H9 (cell line): Measurements from ENCODE around the gene PHACTR1. TPM values are rescaled to one million over a fixed set of nuclear protein-coding genes. Genes with fewer than 3 reads are reported as not detected.

Experiments
- DNase-seq: peaks from one replicate; pipeline ENCODE4 v3.0.0-alpha.2; 2017
- H2AFZ ChIP-seq: one replicate; pipeline ENCODE4 v1.6.1; 2013; ENCODE audit warnings: mild to moderate bottlenecking, low read length, control low read depth, moderate library complexity
- H2AK5ac ChIP-seq: 2 replicates; pipeline ENCODE4 v1.6.1; 2013; ENCODE audit warnings: low read length, control low read depth, mixed read lengths; ENCODE audit not compliant: insufficient read length
- H2BK120ac ChIP-seq: one replicate; pipeline ENCODE4 v1.6.1; 2013; ENCODE audit warnings: low read depth, mild to moderate bottlenecking, low read length, control low read depth, inconsistent platforms; ENCODE audit not compliant: poor library complexity, severe bottlenecking
- H2BK12ac ChIP-seq: 2 replicates; pipeline ENCODE4 v1.6.1; 2013; ENCODE audit warnings: low read length, control low read depth, mixed read lengths, low read depth; ENCODE audit not compliant: insufficient read length
- H2BK15ac ChIP-seq: 2 replicates; pipeline ENCODE4 v1.6.1; 2013; ENCODE audit warnings: low read depth, low read length, control low read depth
- H2BK20ac ChIP-seq: one replicate; pipeline ENCODE4 v1.6.1; 2013; ENCODE audit warnings: low read depth, mild to moderate bottlenecking, low read length, control low read depth, inconsistent platforms; ENCODE audit not compliant: poor library complexity, severe bottlenecking
- H2BK5ac ChIP-seq: 2 replicates; pipeline ENCODE4 v1.6.1; 2013; ENCODE audit warnings: low read length, control low read depth, mixed read lengths; ENCODE audit not compliant: insufficient read length
- H3K14ac ChIP-seq: 2 replicates; pipeline ENCODE4 v1.6.1; 2013; ENCODE audit warnings: low read length, control low read depth; ENCODE audit not compliant: insufficient read depth
- H3K18ac ChIP-seq: 2 replicates; pipeline ENCODE4 v1.6.1; 2013; ENCODE audit warnings: low read depth, mild to moderate bottlenecking, mixed read lengths, low read length, control low read depth; ENCODE audit not compliant: insufficient read length
- H3K23ac ChIP-seq: 2 replicates; pipeline ENCODE4 v1.6.1; 2013; ENCODE audit warnings: low read length, control low read depth, mixed read lengths, low read depth; ENCODE audit not compliant: insufficient read length
- H3K23me2 ChIP-seq: 2 replicates; pipeline ENCODE4 v1.6.1; 2013; ENCODE audit warnings: low read depth, mild to moderate bottlenecking, mixed read lengths, low read length, control low read depth; ENCODE audit not compliant: insufficient read length, poor library complexity, severe bottlenecking
- H3K27ac ChIP-seq: 2 replicates; pipeline ENCODE4 v1.5.1; 2013; ENCODE audit warnings: low read length, control low read depth, mixed read lengths, low read depth; ENCODE audit not compliant: insufficient read length
- H3K27me3 ChIP-seq: 2 replicates; pipeline ENCODE4 v1.6.1; 2013; ENCODE audit warnings: low read length, control low read depth, inconsistent platforms; ENCODE audit not compliant: insufficient read depth
- H3K4ac ChIP-seq: 2 replicates; pipeline ENCODE4 v1.6.1; 2013; ENCODE audit warnings: low read depth, mild to moderate bottlenecking, control low read depth, inconsistent platforms, low read length, moderate library complexity
- H3K4me1 ChIP-seq: 2 replicates; pipeline ENCODE4 v1.6.1; 2013; ENCODE audit warnings: low read length, control low read depth, inconsistent platforms; ENCODE audit not compliant: insufficient read depth
- H3K4me2 ChIP-seq: 2 replicates; pipeline ENCODE4 v1.6.1; 2013; ENCODE audit warnings: low read length, control low read depth, mixed read lengths; ENCODE audit not compliant: insufficient read length, insufficient read depth
- H3K56ac ChIP-seq: 2 replicates; pipeline ENCODE4 v1.6.1; 2013; ENCODE audit warnings: low read depth, mild to moderate bottlenecking, mixed read lengths, low read length, control low read depth; ENCODE audit not compliant: insufficient read length
- H3K79me1 ChIP-seq: 2 replicates; pipeline ENCODE4 v1.6.1; 2013; ENCODE audit warnings: low read depth, mild to moderate bottlenecking, moderate library complexity, low read length, control low read depth, inconsistent platforms; ENCODE audit not compliant: insufficient read depth, poor library complexity, severe bottlenecking
- H3K79me2 ChIP-seq: 2 replicates; pipeline ENCODE4 v1.6.1; 2013; ENCODE audit warnings: low read length, control low read depth, inconsistent platforms; ENCODE audit not compliant: insufficient read depth
- H3K9ac ChIP-seq: 2 replicates; pipeline ENCODE4 v1.6.1; 2013; ENCODE audit warnings: low read length, control low read depth, mixed read lengths; ENCODE audit not compliant: insufficient read length; ENCODE audit errors: extremely low read depth
- H3K9me3 ChIP-seq: one replicate; pipeline ENCODE4 v1.6.1; 2013; ENCODE audit warnings: low read depth, low read length, inconsistent platforms; ENCODE audit not compliant: control insufficient read depth
- H3T11ph ChIP-seq: one replicate; pipeline ENCODE4 v1.6.1; 2013; ENCODE audit warnings: mild to moderate bottlenecking, low read length, control low read depth, inconsistent platforms
- H4K20me1 ChIP-seq: one replicate; pipeline ENCODE4 v1.6.1; 2013; ENCODE audit not compliant: control insufficient read depth, insufficient read length, insufficient read depth
- H4K5ac ChIP-seq: 2 replicates; pipeline ENCODE4 v1.6.1; 2013; ENCODE audit warnings: low read depth, mild to moderate bottlenecking, mixed read lengths, low read length, control low read depth; ENCODE audit not compliant: insufficient read length
- H4K8ac ChIP-seq: replicated peaks from 2 replicates; pipeline ENCODE4 v1.6.1; 2013; ENCODE audit warnings: low read length, control low read depth, mixed read lengths, low read depth; ENCODE audit not compliant: insufficient read length
- H4K91ac ChIP-seq: 2 replicates; pipeline ENCODE4 v1.6.1; 2013; ENCODE audit warnings: low read depth, mild to moderate bottlenecking, moderate library complexity, mixed read lengths, low read length, control low read depth; ENCODE audit not compliant: insufficient read length
- H3K27ac Mint-ChIP-seq, 3 experiments: 2 replicates in 2 of 3; 3 replicates in 1 of 3; pipeline ENCODE4 v1.8.0; 2020 to 2021; ENCODE audit warnings: mixed read lengths in 3 of 3, mild to moderate bottlenecking in 1 of 3, moderate library complexity in 1 of 3
- H3K27me3 Mint-ChIP-seq: 2 replicates; pipeline ENCODE4 v1.8.0; 2021; ENCODE audit warnings: low read depth, mild to moderate bottlenecking, moderate library complexity, mixed read lengths
- H3K36me3 Mint-ChIP-seq, 3 experiments: 2 replicates in 2 of 3; 3 replicates in 1 of 3; pipeline ENCODE4 v1.8.0; 2020 to 2021; ENCODE audit warnings: low read depth in 3 of 3, mixed read lengths in 3 of 3; ENCODE audit not compliant: insufficient read depth in 1 of 3
- H3K4me1 Mint-ChIP-seq, 2 experiments: 2 replicates each; pipeline ENCODE4 v1.8.0; 2020; ENCODE audit warnings: mixed read lengths in 2 of 2
- H3K4me3 Mint-ChIP-seq, 2 experiments: 2 replicates in 1 of 2; 3 replicates in 1 of 2; pipeline ENCODE4 v1.8.0; 2020 to 2021; ENCODE audit warnings: mild to moderate bottlenecking in 2 of 2, mixed read lengths in 2 of 2, moderate library complexity in 1 of 2
- H3K9me3 Mint-ChIP-seq, 2 experiments: 2 replicates in 1 of 2; 3 replicates in 1 of 2; pipeline ENCODE4 v1.8.0; 2020; ENCODE audit warnings: mild to moderate bottlenecking in 2 of 2, mixed read lengths in 2 of 2, moderate library complexity in 1 of 2
- WGBS: extraction: QIAGEN DNeasy Blood & Tissue Kit; methylation state at CpG from one replicate; pipeline ENCODE4 v1.1.7; 2013; ENCODE audit warnings: missing lambda C conversion rate, low lambda C conversion rate, mixed read lengths; ENCODE audit not compliant: insufficient read length; ENCODE audit errors: extremely low coverage; 5-methylcytosine and 5-hydroxymethylcytosine counted together
- total RNA-seq: library from RNA; stranded (reverse); gene quantifications from 2 replicates; pipeline ENCODE4 v1.2.1, GENCODE V29; 2021
- TF ChIP-seq, protein P1 (sequence below): fragments of 200-600 bp; sonication (generic); conservative IDR thresholded peaks from 3 replicates; pipeline ENCODE4 v1.8.0; 2021; ENCODE audit warnings: antibody characterized with exemption, mild to moderate bottlenecking

Gene PHACTR1
- total RNA-seq, 1 experiment from 2014 or later = 15.9 TPM

- Histone ChIP-seq H2BK12ac (no peak overlapping the region), H3K27me3 (no peaks in the 10 kb centered on the region), H3K23ac (no peak overlapping the region), H3K79me2 (no peaks in the 10 kb centered on the region), H2BK20ac (no peak overlapping the region), H2BK5ac (no peak overlapping the region), H3K23me2 (no peaks in the 10 kb centered on the region), H4K8ac (no peak overlapping the region), H2BK15ac (no peak overlapping the region), H3K4ac (no peak overlapping the region), H2AFZ (no peak overlapping the region), H3K18ac (no peak overlapping the region), H2BK120ac (no peak overlapping the region), H3K4me1 (no peaks in the 10 kb centered on the region), H3K4me2 (no peak overlapping the region), H4K91ac (no peak overlapping the region), H4K5ac (no peak overlapping the region), H3K79me1 (no peaks in the 10 kb centered on the region), H3K27ac (no peak overlapping the region), H3K56ac (no peak overlapping the region), H3K9ac (no peak overlapping the region), H4K20me1 (no peaks in the 10 kb centered on the region), H3K14ac (no peak overlapping the region), H3T11ph (no peak overlapping the region), H3K9me3 (no peaks in the 10 kb centered on the region), H2AK5ac (no peak overlapping the region)
- no peaks in the 10 kb centered on the region for H3K36me3 Mint-ChIP-seq
- no peak overlapping the region; a peak in 1 of 7 replicates for H3K27ac Mint-ChIP-seq
- no peaks in the 10 kb centered on the region; a peak in 1 of 5 replicates for H3K9me3 Mint-ChIP-seq
- H3K4me1 Mint-ChIP-seq = peaks cover 5 to 9% of the 10 kb centered on the region in 2 experiments; a peak in 3 of 4 replicates
- WGBS = no CpG with 5 or more reads among the region's 8 CpGs
- TF ChIP-seq, protein P1, sequence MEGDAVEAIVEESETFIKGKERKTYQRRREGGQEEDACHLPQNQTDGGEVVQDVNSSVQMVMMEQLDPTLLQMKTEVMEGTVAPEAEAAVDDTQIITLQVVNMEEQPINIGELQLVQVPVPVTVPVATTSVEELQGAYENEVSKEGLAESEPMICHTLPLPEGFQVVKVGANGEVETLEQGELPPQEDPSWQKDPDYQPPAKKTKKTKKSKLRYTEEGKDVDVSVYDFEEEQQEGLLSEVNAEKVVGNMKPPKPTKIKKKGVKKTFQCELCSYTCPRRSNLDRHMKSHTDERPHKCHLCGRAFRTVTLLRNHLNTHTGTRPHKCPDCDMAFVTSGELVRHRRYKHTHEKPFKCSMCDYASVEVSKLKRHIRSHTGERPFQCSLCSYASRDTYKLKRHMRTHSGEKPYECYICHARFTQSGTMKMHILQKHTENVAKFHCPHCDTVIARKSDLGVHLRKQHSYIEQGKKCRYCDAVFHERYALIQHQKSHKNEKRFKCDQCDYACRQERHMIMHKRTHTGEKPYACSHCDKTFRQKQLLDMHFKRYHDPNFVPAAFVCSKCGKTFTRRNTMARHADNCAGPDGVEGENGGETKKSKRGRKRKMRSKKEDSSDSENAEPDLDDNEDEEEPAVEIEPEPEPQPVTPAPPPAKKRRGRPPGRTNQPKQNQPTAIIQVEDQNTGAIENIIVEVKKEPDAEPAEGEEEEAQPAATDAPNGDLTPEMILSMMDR = no peak
- no peak overlapping the region for H3K4me3 Mint-ChIP-seq
- no peak for DNase-seq
- no peaks in the 10 kb centered on the region; the same call in 1 of the 2 replicates for H3K27me3 Mint-ChIP-seq
Observed at GRCh38 chr6:12941422-12941821, 224.9 kb downstream of the PHACTR1 start.
